Ishikawa (cell line): Measurements from ENCODE around the gene PROSER1.

Experiments
- CEBPB ChIP-seq: IDR thresholded peaks from 2 replicates; pipeline ENCODE4 v1.6.1; 2012
- CREB1 ChIP-seq: IDR thresholded peaks from 2 replicates; pipeline ENCODE4 v1.6.1; 2012; ENCODE audit warnings: low read depth
- EGR1 ChIP-seq: IDR thresholded peaks from 2 replicates; pipeline ENCODE4 v1.6.1; 2012
- FOXM1 ChIP-seq: IDR thresholded peaks from 2 replicates; pipeline ENCODE4 v1.6.1; 2012; ENCODE audit warnings: low read depth, borderline replicate concordance
- NFIC ChIP-seq: IDR thresholded peaks from 2 replicates; pipeline ENCODE4 v1.6.1; 2012
- RAD21 ChIP-seq: IDR thresholded peaks from 2 replicates; pipeline ENCODE4 v1.6.1; 2012; ENCODE audit warnings: low read depth
- TAF1 ChIP-seq: IDR thresholded peaks from 2 replicates; pipeline ENCODE4 v1.6.1; 2012; ENCODE audit warnings: low read depth, mild to moderate bottlenecking
- TCF12 ChIP-seq: IDR thresholded peaks from 2 replicates; pipeline ENCODE4 v1.6.1; 2012; ENCODE audit warnings: low read depth
- TEAD4 ChIP-seq: IDR thresholded peaks from 2 replicates; pipeline ENCODE4 v1.6.1; 2012
- YY1 ChIP-seq: IDR thresholded peaks from 2 replicates; pipeline ENCODE4 v1.6.1; 2012; ENCODE audit warnings: low read depth
- ZBTB7A ChIP-seq: IDR thresholded peaks from 2 replicates; pipeline ENCODE4 v1.6.1; 2012; ENCODE audit warnings: low read depth
- TF ChIP-seq, protein P1 (sequence below): IDR thresholded peaks from 2 replicates; pipeline ENCODE4 v1.6.1; 2012; ENCODE audit warnings: low read depth, mild to moderate bottlenecking
- TF ChIP-seq, protein P2 (sequence below): IDR thresholded peaks from 2 replicates; pipeline ENCODE4 v1.6.1; 2012
- TF ChIP-seq, protein P3 (sequence below): IDR thresholded peaks from 2 replicates; pipeline ENCODE4 v1.6.1; 2012

Gene PROSER1

DNA sequence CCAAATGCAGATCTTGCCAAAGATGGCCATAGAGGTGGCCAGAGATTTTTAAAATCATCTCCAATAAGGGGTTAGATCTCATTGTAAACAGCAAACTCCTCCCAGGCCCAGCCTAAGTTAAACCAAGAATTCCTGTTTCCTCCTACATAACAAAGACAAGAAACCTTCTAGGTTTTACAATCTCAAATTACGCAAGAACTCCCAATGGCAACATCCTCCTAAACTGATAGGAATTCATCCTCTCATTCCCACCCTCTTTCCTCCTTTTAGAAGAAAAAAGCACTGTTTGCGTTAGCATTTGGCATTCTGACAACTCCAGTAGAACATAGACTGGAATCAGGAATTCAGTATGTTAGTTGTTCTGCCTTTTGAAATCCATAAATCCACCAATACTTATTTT is 14.6 kb downstream of the PROSER1 start:
- TF ChIP-seq CEBPB (peak; percentile 66; the same call in 1 of the 2 replicates), EGR1 (no peak)

DNA sequence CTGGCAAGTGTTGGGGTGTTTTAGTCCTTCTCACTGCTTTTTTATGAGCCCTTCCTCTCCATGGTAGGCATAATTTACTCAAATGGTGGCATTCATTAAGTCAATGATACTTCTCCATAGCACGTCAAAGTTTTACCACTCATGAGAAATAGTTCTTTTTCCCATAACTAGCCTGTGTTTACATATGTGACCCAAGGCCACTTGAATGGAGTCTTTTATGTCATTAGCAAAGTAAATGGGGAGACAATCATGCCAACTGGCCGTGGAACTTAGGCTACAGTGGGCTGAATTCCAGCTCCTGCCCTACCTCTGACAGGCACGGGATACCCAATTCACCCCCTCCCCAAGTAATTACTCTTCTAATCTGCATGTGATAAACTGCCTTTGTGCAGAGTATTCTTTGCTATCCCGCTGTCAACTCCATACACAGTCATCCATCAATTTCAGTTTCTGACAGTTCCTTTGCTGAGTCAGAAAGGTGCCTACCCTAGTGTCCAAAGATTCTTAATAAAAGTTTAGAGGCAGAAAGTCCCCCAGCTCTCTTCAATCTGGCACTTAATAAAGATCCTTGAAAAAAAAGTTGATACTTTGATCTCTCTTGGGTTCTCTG is 16.9 kb downstream of the PROSER1 start:
- TF ChIP-seq ZBTB7A (no peak), TAF1 (no peak), TCF12 (no peak), NFIC (no peak), EGR1 (no peak), RAD21 (no peak), TEAD4 (no peak), CREB1 (no peak), YY1 (no peak)
- TF ChIP-seq, protein P1, sequence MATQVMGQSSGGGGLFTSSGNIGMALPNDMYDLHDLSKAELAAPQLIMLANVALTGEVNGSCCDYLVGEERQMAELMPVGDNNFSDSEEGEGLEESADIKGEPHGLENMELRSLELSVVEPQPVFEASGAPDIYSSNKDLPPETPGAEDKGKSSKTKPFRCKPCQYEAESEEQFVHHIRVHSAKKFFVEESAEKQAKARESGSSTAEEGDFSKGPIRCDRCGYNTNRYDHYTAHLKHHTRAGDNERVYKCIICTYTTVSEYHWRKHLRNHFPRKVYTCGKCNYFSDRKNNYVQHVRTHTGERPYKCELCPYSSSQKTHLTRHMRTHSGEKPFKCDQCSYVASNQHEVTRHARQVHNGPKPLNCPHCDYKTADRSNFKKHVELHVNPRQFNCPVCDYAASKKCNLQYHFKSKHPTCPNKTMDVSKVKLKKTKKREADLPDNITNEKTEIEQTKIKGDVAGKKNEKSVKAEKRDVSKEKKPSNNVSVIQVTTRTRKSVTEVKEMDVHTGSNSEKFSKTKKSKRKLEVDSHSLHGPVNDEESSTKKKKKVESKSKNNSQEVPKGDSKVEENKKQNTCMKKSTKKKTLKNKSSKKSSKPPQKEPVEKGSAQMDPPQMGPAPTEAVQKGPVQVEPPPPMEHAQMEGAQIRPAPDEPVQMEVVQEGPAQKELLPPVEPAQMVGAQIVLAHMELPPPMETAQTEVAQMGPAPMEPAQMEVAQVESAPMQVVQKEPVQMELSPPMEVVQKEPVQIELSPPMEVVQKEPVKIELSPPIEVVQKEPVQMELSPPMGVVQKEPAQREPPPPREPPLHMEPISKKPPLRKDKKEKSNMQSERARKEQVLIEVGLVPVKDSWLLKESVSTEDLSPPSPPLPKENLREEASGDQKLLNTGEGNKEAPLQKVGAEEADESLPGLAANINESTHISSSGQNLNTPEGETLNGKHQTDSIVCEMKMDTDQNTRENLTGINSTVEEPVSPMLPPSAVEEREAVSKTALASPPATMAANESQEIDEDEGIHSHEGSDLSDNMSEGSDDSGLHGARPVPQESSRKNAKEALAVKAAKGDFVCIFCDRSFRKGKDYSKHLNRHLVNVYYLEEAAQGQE: no peak
- TF ChIP-seq, protein P2, sequence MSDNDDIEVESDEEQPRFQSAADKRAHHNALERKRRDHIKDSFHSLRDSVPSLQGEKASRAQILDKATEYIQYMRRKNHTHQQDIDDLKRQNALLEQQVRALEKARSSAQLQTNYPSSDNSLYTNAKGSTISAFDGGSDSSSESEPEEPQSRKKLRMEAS: no peak
- TF ChIP-seq, protein P3, sequence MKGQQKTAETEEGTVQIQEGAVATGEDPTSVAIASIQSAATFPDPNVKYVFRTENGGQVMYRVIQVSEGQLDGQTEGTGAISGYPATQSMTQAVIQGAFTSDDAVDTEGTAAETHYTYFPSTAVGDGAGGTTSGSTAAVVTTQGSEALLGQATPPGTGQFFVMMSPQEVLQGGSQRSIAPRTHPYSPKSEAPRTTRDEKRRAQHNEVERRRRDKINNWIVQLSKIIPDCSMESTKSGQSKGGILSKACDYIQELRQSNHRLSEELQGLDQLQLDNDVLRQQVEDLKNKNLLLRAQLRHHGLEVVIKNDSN: no peak

DNA sequence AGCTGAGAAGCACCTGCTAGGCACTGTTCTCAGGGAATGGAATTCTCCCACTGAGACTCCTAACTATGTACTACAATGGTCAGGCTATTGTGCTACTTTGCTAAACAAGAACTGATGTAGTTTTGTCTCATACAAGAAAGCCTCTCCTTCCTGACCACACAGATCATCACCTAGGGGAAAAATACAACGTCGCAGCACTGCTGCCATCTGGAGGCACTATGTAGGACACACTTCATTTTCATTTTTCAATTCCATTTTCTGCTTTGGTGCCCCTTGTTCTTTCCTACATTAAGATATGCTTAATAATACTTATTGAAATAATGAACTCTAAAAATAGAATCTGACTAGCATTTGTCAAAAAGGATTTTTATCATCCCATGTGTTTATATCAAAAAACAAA is 21.1 kb downstream of the PROSER1 start:
- no peak for TF ChIP-seq ZBTB7A
- peak; percentile 29; the same call in 1 of the 2 replicates for TF ChIP-seq RAD21
- TF ChIP-seq, protein P3: no peak
- no peak for TF ChIP-seq CEBPB
- TF ChIP-seq EGR1: no peak

DNA sequence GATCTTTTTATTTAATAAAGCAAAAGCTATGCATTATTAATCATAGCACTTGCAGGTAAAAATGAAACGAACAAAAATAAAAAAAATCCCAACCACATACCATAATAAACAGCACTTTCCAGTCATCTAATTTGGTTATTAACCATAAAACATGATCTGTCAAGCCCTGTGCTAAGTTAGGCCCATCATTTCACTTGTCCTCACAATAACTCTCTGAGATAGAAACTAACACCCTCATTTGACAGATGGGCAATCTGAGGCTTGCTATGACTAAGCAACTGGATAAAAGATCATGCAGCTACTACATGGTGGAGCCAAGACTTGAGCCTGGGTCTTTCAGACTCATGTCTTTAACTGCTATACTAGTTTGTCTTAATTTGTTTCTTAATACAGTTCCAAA is 21.8 kb downstream of the PROSER1 start:
- TF ChIP-seq CREB1 (no peak), TEAD4 (no peak), EGR1 (no peak), FOXM1 (no peak), CEBPB (no peak), YY1 (no peak), ZBTB7A (no peak)
- TF ChIP-seq, protein P2: no peak
- TF ChIP-seq, protein P3: no peak

DNA sequence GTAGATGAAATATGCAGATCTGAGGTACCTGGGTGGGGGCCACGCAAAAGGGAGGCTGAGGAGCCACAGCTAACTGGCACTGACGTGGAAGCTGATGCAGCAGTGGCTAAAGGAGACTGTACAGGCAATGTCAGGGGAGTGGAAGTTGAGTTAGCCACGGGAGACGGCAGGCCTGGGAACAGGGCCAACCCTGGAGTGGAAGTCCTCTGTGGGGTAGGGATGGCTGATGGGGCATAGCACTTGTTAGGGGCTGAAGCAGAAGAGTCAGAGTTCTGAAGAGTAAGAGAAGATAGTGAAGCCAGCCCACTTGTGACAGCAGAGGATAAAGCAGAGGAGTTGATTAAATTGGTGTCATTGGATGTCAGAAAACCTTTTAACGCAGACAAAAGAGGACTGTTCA is 24.4 kb downstream of the PROSER1 start:
- TF ChIP-seq, protein P1: no peak
- TF ChIP-seq, protein P2: no peak
- no peak for TF ChIP-seq CREB1

DNA sequence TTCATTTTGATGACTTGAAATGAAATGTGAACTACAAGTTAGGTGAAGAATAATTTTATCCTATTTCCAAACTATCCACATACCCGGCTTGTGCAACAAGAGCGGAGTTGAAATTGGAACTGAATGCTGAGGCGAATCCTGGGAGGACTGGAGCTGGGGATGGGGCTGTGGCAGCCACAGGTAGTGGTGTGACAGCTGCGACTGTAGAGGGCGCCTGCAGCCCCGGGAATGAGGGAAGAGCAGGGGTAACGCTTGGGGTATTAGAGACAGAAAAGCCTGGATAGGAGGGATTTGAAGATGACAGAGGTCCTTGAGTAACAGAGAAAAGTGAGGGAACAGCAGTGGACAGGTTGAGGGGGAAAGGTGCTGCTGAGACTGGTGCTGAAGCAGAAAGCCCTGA is 25.3 kb downstream of the PROSER1 start:
- TF ChIP-seq TEAD4 (no peak), NFIC (no peak), YY1 (no peak), CREB1 (no peak)
- TF ChIP-seq, protein P1: no peak
